Astrocyte (in vitro differentiated cells and primary cell): ENCODE results near the gene VAV1. TPM values are rescaled to one million over a fixed set of nuclear protein-coding genes. Genes with fewer than 3 reads are reported as not detected.

Source experiments
- DNase-seq: peaks from one replicate; pipeline ENCODE4 v3.0.0-alpha.2; 2010; ENCODE audit warnings: low read depth
- FAIRE-seq: peaks from 2 replicates; lab custom pipeline; 2011; peaks lifted over from hg19 to GRCh38; lab: Jason Lieb, UNC
- H2AFZ ChIP-seq: 2 replicates; pipeline ENCODE4 v1.6.0; 2012; ENCODE audit warnings: low read depth, low read length, inconsistent platforms
- H3K27ac ChIP-seq: 2 replicates; pipeline ENCODE4 v1.5.1; 2011; ENCODE audit warnings: low read depth, low read length, inconsistent platforms
- H3K27me3 ChIP-seq: 2 replicates; pipeline ENCODE4 v1.6.0; 2011; ENCODE audit warnings: low read length, inconsistent platforms; ENCODE audit not compliant: insufficient read depth
- H3K36me3 ChIP-seq: 2 replicates; pipeline ENCODE4 v1.5.1; 2011; ENCODE audit warnings: low read length, inconsistent platforms; ENCODE audit not compliant: insufficient read depth
- H3K4me1 ChIP-seq: 2 replicates; pipeline ENCODE4 v1.5.1; 2011; ENCODE audit warnings: low read length, inconsistent platforms; ENCODE audit not compliant: insufficient read depth
- H3K4me2 ChIP-seq: 2 replicates; pipeline ENCODE4 v1.6.0; 2012; ENCODE audit warnings: low read length, inconsistent platforms
- H3K4me3 ChIP-seq: 2 replicates; pipeline ENCODE4 v1.5.1; 2011; ENCODE audit warnings: low read depth, mild to moderate bottlenecking, low read length, inconsistent platforms; ENCODE audit not compliant: insufficient read depth
- H3K79me2 ChIP-seq: 2 replicates; pipeline ENCODE4 v1.6.0; 2012; ENCODE audit warnings: mild to moderate bottlenecking, low read length, inconsistent platforms; ENCODE audit not compliant: insufficient read depth
- H3K9ac ChIP-seq: 2 replicates; pipeline ENCODE4 v1.6.0; 2012; ENCODE audit warnings: mild to moderate bottlenecking, low read length, inconsistent platforms
- H3K9me3 ChIP-seq: 2 replicates; pipeline ENCODE4 v1.5.1; 2012; ENCODE audit warnings: low read depth, mild to moderate bottlenecking, low read length, inconsistent platforms; ENCODE audit not compliant: insufficient read depth
- H4K20me1 ChIP-seq: 2 replicates; pipeline ENCODE4 v1.6.0; 2012; ENCODE audit warnings: low read length, inconsistent platforms; ENCODE audit not compliant: insufficient read depth
- H3K27ac Mint-ChIP-seq: one replicate; pipeline ENCODE4 v1.8.0; 2021; ENCODE audit warnings: mild to moderate bottlenecking, mixed read lengths; ENCODE audit not compliant: unreplicated experiment
- H3K27me3 Mint-ChIP-seq: one replicate; pipeline ENCODE4 v1.8.0; 2021; ENCODE audit warnings: low read depth, mixed read lengths; ENCODE audit not compliant: unreplicated experiment
- H3K36me3 Mint-ChIP-seq: one replicate; pipeline ENCODE4 v1.8.0; 2021; ENCODE audit warnings: low read depth, mixed read lengths; ENCODE audit not compliant: unreplicated experiment
- H3K4me1 Mint-ChIP-seq: one replicate; pipeline ENCODE4 v1.8.0; 2021; ENCODE audit warnings: low read depth, mixed read lengths; ENCODE audit not compliant: unreplicated experiment
- H3K4me3 Mint-ChIP-seq: one replicate; pipeline ENCODE4 v1.8.0; 2021; ENCODE audit warnings: mild to moderate bottlenecking, moderate library complexity, mixed read lengths; ENCODE audit not compliant: unreplicated experiment
- H3K9me3 Mint-ChIP-seq: one replicate; pipeline ENCODE4 v1.8.0; 2021; ENCODE audit warnings: mild to moderate bottlenecking, mixed read lengths; ENCODE audit not compliant: unreplicated experiment
- EZH2 ChIP-seq: IDR thresholded peaks from 2 replicates; pipeline ENCODE4 v1.6.1; 2012; ENCODE audit warnings: mild to moderate bottlenecking, low read length, inconsistent platforms; ENCODE audit not compliant: insufficient read depth
- microRNA-seq: library from miRNA; unstranded; fragments of <30 nt; microRNA quantifications from one replicate; pipeline ENCODE4 v1.2.0, GENCODE V29; 2020
- total RNA-seq: library from RNA; stranded (reverse); gene quantifications from 2 replicates; pipeline ENCODE4 v1.2.1, GENCODE V29; 2021
- TF ChIP-seq, protein P1 (sequence below): IDR thresholded peaks from 2 replicates; pipeline ENCODE4 v1.5.1; 2011; ENCODE audit warnings: low read depth, mild to moderate bottlenecking, inconsistent platforms, low read length, moderate library complexity; ENCODE audit not compliant: insufficient read depth

The VAV1 gene
- total RNA-seq, 1 donor from 2014 or later, result not detected

DNA sequence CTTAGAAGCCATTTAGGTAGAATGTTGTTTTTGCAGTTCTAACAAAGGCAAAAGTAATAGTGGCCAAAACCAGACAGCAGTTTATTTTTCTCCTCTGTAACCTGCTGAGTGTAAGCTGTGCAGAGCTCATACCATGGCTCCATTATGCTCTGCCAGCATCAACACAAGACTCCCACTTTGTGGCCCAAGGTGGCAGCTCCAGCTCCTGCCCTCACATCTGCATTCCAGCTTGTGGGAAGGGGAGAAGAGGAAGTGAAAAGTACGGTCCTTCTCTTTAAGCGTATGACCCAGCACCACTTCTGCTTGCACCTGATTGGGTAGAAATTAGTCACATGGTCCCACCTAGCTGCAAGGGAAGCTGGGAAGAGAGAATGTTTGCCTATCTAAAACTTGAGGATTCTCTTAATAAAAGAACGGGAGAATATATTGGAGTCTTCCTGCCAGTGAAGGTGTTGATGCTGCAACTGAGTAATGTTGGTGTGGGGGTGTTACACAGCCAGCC, 134.1 kb downstream of the VAV1 start:
- H3K27ac ChIP-seq, result no peak overlapping the region
- no peaks in the 10 kb centered on the region for H3K4me1 ChIP-seq
- H3K4me2 ChIP-seq, result no peak overlapping the region
- H3K9ac ChIP-seq, result no peak overlapping the region
- FAIRE-seq (no peak), DNase-seq (no peak)
- H3K27ac Mint-ChIP-seq, result no peak overlapping the region
- H3K4me3 Mint-ChIP-seq, result no peak overlapping the region
- H3K4me1 Mint-ChIP-seq, result no peaks in the 10 kb centered on the region
- H3K36me3 ChIP-seq, result no peaks in the 10 kb centered on the region
- H4K20me1 ChIP-seq, result no peaks in the 10 kb centered on the region
- no peaks in the 10 kb centered on the region for H3K36me3 Mint-ChIP-seq
- no peaks in the 10 kb centered on the region for H3K27me3 Mint-ChIP-seq
- no peak overlapping the region for H2AFZ ChIP-seq
- H3K79me2 ChIP-seq, result no peaks in the 10 kb centered on the region
- H3K4me3 ChIP-seq, result no peak overlapping the region
- H3K9me3 ChIP-seq, result peaks cover 5% of the 10 kb centered on the region
- H3K9me3 Mint-ChIP-seq, result peaks cover 21% of the 10 kb centered on the region
- TF ChIP-seq EZH2, result no peak
- TF ChIP-seq, protein P1, sequence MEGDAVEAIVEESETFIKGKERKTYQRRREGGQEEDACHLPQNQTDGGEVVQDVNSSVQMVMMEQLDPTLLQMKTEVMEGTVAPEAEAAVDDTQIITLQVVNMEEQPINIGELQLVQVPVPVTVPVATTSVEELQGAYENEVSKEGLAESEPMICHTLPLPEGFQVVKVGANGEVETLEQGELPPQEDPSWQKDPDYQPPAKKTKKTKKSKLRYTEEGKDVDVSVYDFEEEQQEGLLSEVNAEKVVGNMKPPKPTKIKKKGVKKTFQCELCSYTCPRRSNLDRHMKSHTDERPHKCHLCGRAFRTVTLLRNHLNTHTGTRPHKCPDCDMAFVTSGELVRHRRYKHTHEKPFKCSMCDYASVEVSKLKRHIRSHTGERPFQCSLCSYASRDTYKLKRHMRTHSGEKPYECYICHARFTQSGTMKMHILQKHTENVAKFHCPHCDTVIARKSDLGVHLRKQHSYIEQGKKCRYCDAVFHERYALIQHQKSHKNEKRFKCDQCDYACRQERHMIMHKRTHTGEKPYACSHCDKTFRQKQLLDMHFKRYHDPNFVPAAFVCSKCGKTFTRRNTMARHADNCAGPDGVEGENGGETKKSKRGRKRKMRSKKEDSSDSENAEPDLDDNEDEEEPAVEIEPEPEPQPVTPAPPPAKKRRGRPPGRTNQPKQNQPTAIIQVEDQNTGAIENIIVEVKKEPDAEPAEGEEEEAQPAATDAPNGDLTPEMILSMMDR, result no peak
- no peaks in the 10 kb centered on the region for H3K27me3 ChIP-seq

Small RNA genes lying within 50 kb of the gene (microRNA-seq; reads per million reads assigned to microRNA genes)
- 1.1 reads per million for gene MIR6791

Other genes with a start within 250 kb of the VAV1 start
- 2.3 and 2.4 TPM in 2 replicates for gene TNFSF9, start 241.7 kb upstream of the VAV1 start, total RNA-seq
- gene CD70, start 181.6 kb upstream of the VAV1 start, total RNA-seq, result 0.34 and 0.48 TPM in 2 replicates
- gene TNFSF14, start 102.5 kb upstream of the VAV1 start, total RNA-seq, result not detected in 2 replicates
- 0.77 and 2.4 TPM in 2 replicates for gene C3, start 52.1 kb upstream of the VAV1 start, total RNA-seq
- gene GPR108, start 35.1 kb upstream of the VAV1 start, total RNA-seq, result 41.6 and 50.9 TPM in 2 replicates
- 36.3 and 41.4 TPM in 2 replicates for gene TRIP10, start 33.0 kb upstream of the VAV1 start, total RNA-seq
- gene SH2D3A, start 5.3 kb upstream of the VAV1 start, total RNA-seq, result 0.91 and 2.6 TPM in 2 replicates
- gene ADGRE1, start 114.9 kb downstream of the VAV1 start, total RNA-seq, result not detected in 2 replicates
- gene MBD3L2B, start 248.7 kb downstream of the VAV1 start, total RNA-seq, result not detected in 2 replicates